Neural progenitor cell (in vitro differentiated cells): ENCODE results near the gene SPTBN4. TPM values are rescaled to one million over a fixed set of nuclear protein-coding genes. Genes with fewer than 3 reads are reported as not detected.

Experiments
- DNase-seq: peaks from one replicate; pipeline ENCODE4 v3.0.0-alpha.2; 2016; ENCODE audit warnings: low spot score
- H2AFZ ChIP-seq: fragments of 200-600 bp; sonication (generic); replicated peaks from 2 replicates; pipeline ENCODE4 v1.6.1; 2016; ENCODE audit warnings: antibody characterized with exemption
- H3F3A ChIP-seq: fragments of 200-600 bp; sonication (generic); 2 replicates; pipeline ENCODE4 v1.6.1; 2016; ENCODE audit warnings: antibody characterized with exemption, low read depth
- H3K27ac ChIP-seq: fragments of 200-600 bp; sonication (generic); 2 replicates; pipeline ENCODE4 v1.5.1; 2016; ENCODE audit warnings: mild to moderate bottlenecking
- H3K27me3 ChIP-seq: fragments of 200-600 bp; sonication (generic); 2 replicates; pipeline ENCODE4 v1.6.1; 2016; ENCODE audit warnings: mild to moderate bottlenecking, moderate library complexity
- H3K36me3 ChIP-seq: fragments of 200-600 bp; sonication (generic); 2 replicates; pipeline ENCODE4 v1.5.1; 2016
- H3K4me1 ChIP-seq: fragments of 200-600 bp; sonication (generic); 2 replicates; pipeline ENCODE4 v1.6.1; 2016; ENCODE audit warnings: mixed run types
- H3K4me2 ChIP-seq: fragments of 200-600 bp; sonication (generic); 2 replicates; pipeline ENCODE4 v1.6.1; 2016
- H3K4me3 ChIP-seq: fragments of 200-600 bp; sonication (generic); 2 replicates; pipeline ENCODE4 v1.5.1; 2016
- H3K79me2 ChIP-seq: fragments of 200-600 bp; sonication (generic); 2 replicates; pipeline ENCODE4 v1.6.1; 2016; ENCODE audit warnings: low read depth
- H3K9ac ChIP-seq: fragments of 200-600 bp; sonication (generic); 2 replicates; pipeline ENCODE4 v1.6.1; 2016
- H3K9me3 ChIP-seq: fragments of 200-600 bp; sonication (generic); 2 replicates; pipeline ENCODE4 v1.5.1; 2016; ENCODE audit warnings: low read depth
- H4K20me1 ChIP-seq: fragments of 200-600 bp; sonication (generic); 2 replicates; pipeline ENCODE4 v1.6.1; 2016; ENCODE audit warnings: low read depth
- H3K27ac Mint-ChIP-seq: 3 replicates; pipeline ENCODE4 v1.8.0; 2021; ENCODE audit warnings: mixed read lengths
- H3K27me3 Mint-ChIP-seq: 2 replicates; pipeline ENCODE4 v1.8.0; 2022; ENCODE audit warnings: low read depth, mild to moderate bottlenecking, inconsistent platforms, moderate library complexity, mixed read lengths; ENCODE audit not compliant: insufficient read depth
- H3K36me3 Mint-ChIP-seq: 3 replicates; pipeline ENCODE4 v1.8.0; 2021; ENCODE audit warnings: mixed read lengths
- H3K4me1 Mint-ChIP-seq: 3 replicates; pipeline ENCODE4 v1.8.0; 2021; ENCODE audit warnings: mixed read lengths
- H3K4me3 Mint-ChIP-seq: 3 replicates; pipeline ENCODE4 v1.8.0; 2021; ENCODE audit warnings: mild to moderate bottlenecking, moderate library complexity, mixed read lengths
- H3K9me3 Mint-ChIP-seq: 3 replicates; pipeline ENCODE4 v1.8.0; 2020; ENCODE audit warnings: mixed read lengths
- EZH2 ChIP-seq: fragments of 200-600 bp; sonication (generic); IDR thresholded peaks from 2 replicates; pipeline ENCODE4 v1.6.1; 2017; ENCODE audit warnings: antibody characterized with exemption, mild to moderate bottlenecking, moderate library complexity
- EZH2phosphoT487 ChIP-seq: fragments of 200-600 bp; sonication (generic); IDR thresholded peaks from 2 replicates; pipeline ENCODE4 v1.6.1; 2017; ENCODE audit warnings: antibody characterized with exemption
- total RNA-seq: library from RNA; depleted of rRNA; stranded (reverse); fragments of >200 nt; gene quantifications from 2 replicates; pipeline ENCODE4 v1.2.3, GENCODE V29; 2015; ENCODE audit warnings: low replicate concordance
- TF ChIP-seq, protein P1 (sequence below): fragments of 200-600 bp; sonication (generic); IDR thresholded peaks from 2 replicates; pipeline ENCODE4 v1.5.1; 2017; ENCODE audit warnings: antibody characterized with exemption, mild to moderate bottlenecking

SPTBN4 gene
- total RNA-seq, 1 donor from 2014 or later: 2.5 TPM

DNA sequence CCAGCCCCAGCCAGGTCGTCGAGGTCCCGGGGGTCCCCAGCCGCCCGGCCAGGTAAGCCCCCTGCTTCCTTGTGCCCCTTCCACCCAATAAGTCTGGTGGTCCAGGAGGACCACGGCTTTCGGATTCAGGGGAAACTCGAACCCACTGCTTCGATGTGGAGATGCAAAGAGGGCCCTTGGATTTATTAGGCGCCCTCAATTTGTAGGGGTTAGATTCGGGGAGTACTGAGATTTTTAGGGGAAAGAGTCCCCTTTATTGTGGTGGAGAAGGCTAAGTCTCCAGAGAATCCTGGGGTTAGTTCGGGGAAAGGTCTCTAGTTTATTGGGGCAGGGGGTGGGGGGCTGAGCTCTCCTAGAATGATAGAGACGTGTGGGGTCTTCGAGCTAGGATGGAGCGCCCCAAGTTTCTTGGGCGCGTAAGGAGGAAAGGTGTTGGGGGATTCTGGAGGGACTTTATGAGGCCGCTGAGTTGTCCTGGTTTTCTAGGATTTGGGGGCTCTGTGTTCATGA lies 130.6 kb downstream of the SPTBN4 start:
- no peaks in the 10 kb centered on the region for H3K36me3 ChIP-seq
- no peak overlapping the region for H2AFZ ChIP-seq
- H3K4me1 ChIP-seq: peaks cover 38% of the 10 kb centered on the region
- Mint-ChIP-seq H3K27ac (peak overlapping the region; percentile 92), H3K4me1 (peaks cover 47% of the 10 kb centered on the region), H3K4me3 (peak overlapping the region; percentile 97), H3K36me3 (peaks cover 4% of the 10 kb centered on the region), H3K9me3 (no peaks in the 10 kb centered on the region), H3K27me3 (peaks cover 16% of the 10 kb centered on the region)
- no peak for DNase-seq
- peak overlapping the region; percentile 81 for H3K4me2 ChIP-seq
- no peak overlapping the region for H3K9ac ChIP-seq
- H3K27ac ChIP-seq: no peak overlapping the region
- H3F3A ChIP-seq: peaks cover 51% of the 10 kb centered on the region
- H3K27me3 ChIP-seq: peaks cover 63% of the 10 kb centered on the region
- no peaks in the 10 kb centered on the region for H3K9me3 ChIP-seq
- peaks cover 21% of the 10 kb centered on the region for H4K20me1 ChIP-seq
- H3K4me3 ChIP-seq: peak overlapping the region; percentile 57
- TF ChIP-seq, protein P1, sequence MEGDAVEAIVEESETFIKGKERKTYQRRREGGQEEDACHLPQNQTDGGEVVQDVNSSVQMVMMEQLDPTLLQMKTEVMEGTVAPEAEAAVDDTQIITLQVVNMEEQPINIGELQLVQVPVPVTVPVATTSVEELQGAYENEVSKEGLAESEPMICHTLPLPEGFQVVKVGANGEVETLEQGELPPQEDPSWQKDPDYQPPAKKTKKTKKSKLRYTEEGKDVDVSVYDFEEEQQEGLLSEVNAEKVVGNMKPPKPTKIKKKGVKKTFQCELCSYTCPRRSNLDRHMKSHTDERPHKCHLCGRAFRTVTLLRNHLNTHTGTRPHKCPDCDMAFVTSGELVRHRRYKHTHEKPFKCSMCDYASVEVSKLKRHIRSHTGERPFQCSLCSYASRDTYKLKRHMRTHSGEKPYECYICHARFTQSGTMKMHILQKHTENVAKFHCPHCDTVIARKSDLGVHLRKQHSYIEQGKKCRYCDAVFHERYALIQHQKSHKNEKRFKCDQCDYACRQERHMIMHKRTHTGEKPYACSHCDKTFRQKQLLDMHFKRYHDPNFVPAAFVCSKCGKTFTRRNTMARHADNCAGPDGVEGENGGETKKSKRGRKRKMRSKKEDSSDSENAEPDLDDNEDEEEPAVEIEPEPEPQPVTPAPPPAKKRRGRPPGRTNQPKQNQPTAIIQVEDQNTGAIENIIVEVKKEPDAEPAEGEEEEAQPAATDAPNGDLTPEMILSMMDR: no peak
- peak; percentile 69 for TF ChIP-seq EZH2
- H3K79me2 ChIP-seq: no peaks in the 10 kb centered on the region

DNA sequence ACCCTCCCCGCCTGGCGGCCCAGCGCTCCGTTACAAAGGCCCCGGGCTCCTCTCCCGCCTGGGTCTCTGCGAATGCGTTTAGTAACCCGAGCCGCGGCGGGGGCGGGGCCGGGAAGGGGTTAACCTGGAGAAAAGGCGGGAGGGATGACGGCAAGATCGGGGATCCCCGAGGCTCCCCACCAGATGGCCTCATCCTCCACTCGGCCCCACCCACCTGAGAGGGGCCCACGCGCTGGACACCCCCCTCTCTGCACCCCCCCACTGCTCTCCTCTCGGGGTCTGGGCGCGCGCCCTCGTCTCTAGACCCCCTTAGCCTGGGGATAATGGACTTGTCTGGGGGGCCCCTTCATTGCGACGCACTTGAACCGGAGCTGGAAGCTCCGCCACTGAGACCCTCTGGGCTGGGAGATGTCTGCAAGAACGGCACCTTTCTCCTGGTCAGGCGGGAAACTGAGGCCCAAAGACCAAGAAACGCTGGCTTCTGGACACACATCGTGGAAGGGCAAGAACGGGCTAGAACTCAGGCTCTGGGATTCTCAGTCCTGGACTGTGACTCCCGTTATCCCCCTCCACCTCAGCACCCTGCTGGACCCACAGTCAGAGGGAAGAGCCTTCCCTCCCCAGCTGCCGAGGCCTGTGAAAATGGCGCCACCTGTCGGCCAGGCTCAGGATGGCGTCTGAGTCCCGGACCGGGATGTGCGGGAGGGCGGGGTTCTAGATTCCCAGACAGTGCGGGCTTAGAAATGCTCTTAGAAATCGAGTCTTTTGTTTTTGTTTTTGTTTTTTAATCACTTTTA lies 131.5 kb downstream of the SPTBN4 start:
- Histone ChIP-seq H3K4me1 (peaks cover 47% of the 10 kb centered on the region), H3K4me3 (peak overlapping the region; percentile 57), H3K4me2 (peak overlapping the region; percentile 81), H4K20me1 (peaks cover 21% of the 10 kb centered on the region), H3F3A (peaks cover 59% of the 10 kb centered on the region), H3K79me2 (no peaks in the 10 kb centered on the region), H3K9ac (no peak overlapping the region), H3K27me3 (peaks cover 64% of the 10 kb centered on the region), H3K27ac (no peak overlapping the region), H3K9me3 (no peaks in the 10 kb centered on the region), H3K36me3 (no peaks in the 10 kb centered on the region), H2AFZ (no peak overlapping the region)
- H3K36me3 Mint-ChIP-seq: peaks cover 4% of the 10 kb centered on the region
- H3K9me3 Mint-ChIP-seq: no peaks in the 10 kb centered on the region
- H3K27me3 Mint-ChIP-seq: peaks cover 18% of the 10 kb centered on the region
- peak; percentile 96 for DNase-seq
- TF ChIP-seq, protein P1: peak; percentile 99
- TF ChIP-seq EZH2 (no peak), EZH2phosphoT487 (peak; percentile 13)
- H3K27ac Mint-ChIP-seq: peak overlapping the region; percentile 37
- H3K4me1 Mint-ChIP-seq: peaks cover 53% of the 10 kb centered on the region
- H3K4me3 Mint-ChIP-seq: peak overlapping the region; percentile 97

DNA sequence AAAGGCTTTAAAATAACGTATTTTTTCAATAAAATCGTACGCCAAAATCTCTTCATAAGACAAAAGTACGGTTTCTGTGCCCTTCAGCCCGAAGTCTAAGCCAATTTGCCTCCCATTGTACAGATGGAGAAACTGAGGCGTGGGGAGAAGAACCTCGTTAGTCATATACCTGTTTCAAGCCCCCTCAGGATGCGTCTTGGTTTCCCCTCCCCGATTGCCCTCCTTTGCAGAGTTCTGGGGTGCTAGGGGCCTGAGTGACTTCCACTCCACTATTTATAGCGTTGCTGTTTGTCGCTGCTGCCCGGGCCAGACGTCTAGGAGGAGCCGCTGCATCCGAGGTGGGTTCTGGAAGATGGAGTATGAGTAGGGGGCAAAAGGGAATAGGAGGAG lies 132.1 kb downstream of the SPTBN4 start:
- Histone ChIP-seq H2AFZ (no peak overlapping the region), H3K27me3 (peaks cover 64% of the 10 kb centered on the region), H3K4me2 (peak overlapping the region; percentile 68), H3F3A (peaks cover 62% of the 10 kb centered on the region), H3K9me3 (no peaks in the 10 kb centered on the region), H3K4me1 (peaks cover 47% of the 10 kb centered on the region), H4K20me1 (peaks cover 21% of the 10 kb centered on the region), H3K4me3 (no peak overlapping the region), H3K79me2 (no peaks in the 10 kb centered on the region), H3K27ac (no peak overlapping the region), H3K9ac (no peak overlapping the region), H3K36me3 (no peaks in the 10 kb centered on the region)
- peaks cover 16% of the 10 kb centered on the region for H3K27me3 Mint-ChIP-seq
- DNase-seq: no peak
- H3K4me3 Mint-ChIP-seq: peak overlapping the region; percentile 97
- H3K4me1 Mint-ChIP-seq: peaks cover 54% of the 10 kb centered on the region
- H3K36me3 Mint-ChIP-seq: peaks cover 4% of the 10 kb centered on the region
- no peaks in the 10 kb centered on the region for H3K9me3 Mint-ChIP-seq
- H3K27ac Mint-ChIP-seq: no peak overlapping the region
- TF ChIP-seq, protein P1: no peak
- TF ChIP-seq EZH2 (no peak), EZH2phosphoT487 (no peak)
